ENCODE data around the gene FNDC3B.

- TF ChIP-seq, protein P1, sequence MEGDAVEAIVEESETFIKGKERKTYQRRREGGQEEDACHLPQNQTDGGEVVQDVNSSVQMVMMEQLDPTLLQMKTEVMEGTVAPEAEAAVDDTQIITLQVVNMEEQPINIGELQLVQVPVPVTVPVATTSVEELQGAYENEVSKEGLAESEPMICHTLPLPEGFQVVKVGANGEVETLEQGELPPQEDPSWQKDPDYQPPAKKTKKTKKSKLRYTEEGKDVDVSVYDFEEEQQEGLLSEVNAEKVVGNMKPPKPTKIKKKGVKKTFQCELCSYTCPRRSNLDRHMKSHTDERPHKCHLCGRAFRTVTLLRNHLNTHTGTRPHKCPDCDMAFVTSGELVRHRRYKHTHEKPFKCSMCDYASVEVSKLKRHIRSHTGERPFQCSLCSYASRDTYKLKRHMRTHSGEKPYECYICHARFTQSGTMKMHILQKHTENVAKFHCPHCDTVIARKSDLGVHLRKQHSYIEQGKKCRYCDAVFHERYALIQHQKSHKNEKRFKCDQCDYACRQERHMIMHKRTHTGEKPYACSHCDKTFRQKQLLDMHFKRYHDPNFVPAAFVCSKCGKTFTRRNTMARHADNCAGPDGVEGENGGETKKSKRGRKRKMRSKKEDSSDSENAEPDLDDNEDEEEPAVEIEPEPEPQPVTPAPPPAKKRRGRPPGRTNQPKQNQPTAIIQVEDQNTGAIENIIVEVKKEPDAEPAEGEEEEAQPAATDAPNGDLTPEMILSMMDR (IDR thresholded peaks at IDR 0.05; ENCODE audit: low read depth, low read length, missing input control): no peak
- TF ChIP-seq SP1 (IDR thresholded peaks at IDR 0.05): no peak
- TF ChIP-seq FOXA1 (IDR thresholded peaks at IDR 0.05): no peak
- TF ChIP-seq, protein P2, sequence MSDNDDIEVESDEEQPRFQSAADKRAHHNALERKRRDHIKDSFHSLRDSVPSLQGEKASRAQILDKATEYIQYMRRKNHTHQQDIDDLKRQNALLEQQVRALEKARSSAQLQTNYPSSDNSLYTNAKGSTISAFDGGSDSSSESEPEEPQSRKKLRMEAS (IDR thresholded peaks at IDR 0.05): no peak
- no peak for TF ChIP-seq TAF1 (conservative IDR thresholded peaks at IDR 0.05)
- no peak for TF ChIP-seq YY1 (IDR thresholded peaks at IDR 0.05)
- TF ChIP-seq REST (IDR thresholded peaks at IDR 0.05): no peak
- TF ChIP-seq RXRA (IDR thresholded peaks at IDR 0.05): no peak
Observed at GRCh38 chr3:172405914-172406313, 366.5 kb downstream of the FNDC3B start.

Measured in liver (tissue), 3 donors.